GM21619 (cell line): ENCODE results near the gene DIP2C.
"Not testable (repeated sequence)": the region's sequence is repeated elsewhere in the genome, so short reads cannot be mapped to it uniquely, and the experiment has no call there.

Experiments
- ATAC-seq: cut with Tn5 transposase; IDR thresholded peaks from one replicate; pipeline ENCODE4 v1.9.1; 2021; ENCODE audit not compliant: unreplicated experiment

Gene DIP2C

GRCh38 chr10:384538-385305 is 304.7 kb downstream of the DIP2C start:
- no peak for ATAC-seq

GRCh38 chr10:383519-383918 is 305.9 kb downstream of the DIP2C start:
- ATAC-seq, result no peak

GRCh38 chr10:381805-382204 is 307.7 kb downstream of the DIP2C start:
- no peak for ATAC-seq

GRCh38 chr10:381346-381745 is 308.1 kb downstream of the DIP2C start:
- no peak for ATAC-seq

- no peak for ATAC-seq
Measured at GRCh38 chr10:380313-380940, 309.0 kb downstream of the DIP2C start.

GRCh38 chr10:378930-379704 is 310.4 kb downstream of the DIP2C start:
- ATAC-seq, result no peak

GRCh38 chr10:378230-378929 is 311.1 kb downstream of the DIP2C start:
- ATAC-seq, result no peak

- no peak for ATAC-seq
Measured at GRCh38 chr10:377228-377627, 312.2 kb downstream of the DIP2C start.

- no peak for ATAC-seq
Measured at GRCh38 chr10:375815-376505, 313.5 kb downstream of the DIP2C start.

- no peak for ATAC-seq
Measured at GRCh38 chr10:374354-374753, 315.1 kb downstream of the DIP2C start.

GRCh38 chr10:373526-374309 is 315.8 kb downstream of the DIP2C start:
- no peak for ATAC-seq

GRCh38 chr10:373015-373414 is 316.5 kb downstream of the DIP2C start:
- ATAC-seq, result no peak

GRCh38 chr10:372566-372965 is 316.9 kb downstream of the DIP2C start:
- no peak for ATAC-seq

GRCh38 chr10:371515-371914 is 318.0 kb downstream of the DIP2C start:
- ATAC-seq, result no peak

GRCh38 chr10:370449-370825 is 319.0 kb downstream of the DIP2C start:
- ATAC-seq, result no peak

- ATAC-seq, result no peak
Measured at GRCh38 chr10:369684-370448, 319.6 kb downstream of the DIP2C start.

GRCh38 chr10:369221-369683 is 320.2 kb downstream of the DIP2C start:
- ATAC-seq, result no peak

- ATAC-seq, result no peak
Measured at GRCh38 chr10:368579-369220, 320.8 kb downstream of the DIP2C start.

- ATAC-seq, result not testable (repeated sequence)
Measured at GRCh38 chr10:368107-368506, 321.4 kb downstream of the DIP2C start.
